ENCODE measurements around the gene STAC2. TPM values are rescaled to one million over a fixed set of nuclear protein-coding genes. Genes with fewer than 3 reads are reported as not detected.

STAC2 gene
- total RNA-seq, 2 donors from 2014 or later = 13.9 to 14.3 TPM

- DNase-seq (ENCODE audit: low spot score) (no peak), ATAC-seq (ENCODE audit: insufficient number of reproducible peaks, low FRiP score, low read depth) (no peak)
- Histone ChIP-seq H3K36me3 (peaks cover 13% of the 10 kb centered on the region), H3K27me3 (replicated peaks; ENCODE audit: insufficient read depth) (no peaks in the 10 kb centered on the region), H3K9me3 (no peaks in the 10 kb centered on the region), H3K27ac (peak overlapping the region; percentile 93 to 95), H3K4me3 (peak overlapping the region; percentile 77), H3K4me1 (ENCODE audit: control insufficient read depth in 1 of 2, low read depth in 2 of 2) (peaks cover 34 to 54% of the 10 kb centered on the region in 2 donors)
- TF ChIP-seq CTCF (IDR thresholded peaks at IDR 0.05) = no peak
Observed at GRCh38 chr17:39208893-39209292, 16.9 kb downstream of the STAC2 start.

GRCh38 chr17:39208136-39208535 lies 17.6 kb downstream of the STAC2 start:
- Histone ChIP-seq H3K4me1 (ENCODE audit: control insufficient read depth in 1 of 2, low read depth in 2 of 2) (peaks cover 34 to 48% of the 10 kb centered on the region in 2 donors), H3K27me3 (replicated peaks; ENCODE audit: insufficient read depth) (no peaks in the 10 kb centered on the region), H3K27ac (peak overlapping the region; percentile 22 to 95), H3K4me3 (no peak overlapping the region), H3K9me3 (no peaks in the 10 kb centered on the region), H3K36me3 (peaks cover 21% of the 10 kb centered on the region)
- DNase-seq (ENCODE audit: low spot score) (no peak), ATAC-seq (ENCODE audit: insufficient number of reproducible peaks, low FRiP score, low read depth) (no peak)
- no peak for TF ChIP-seq CTCF (IDR thresholded peaks at IDR 0.05)

- ATAC-seq (ENCODE audit: insufficient number of reproducible peaks, low FRiP score, low read depth) (no peak), DNase-seq (ENCODE audit: low spot score) (no peak)
- Histone ChIP-seq H3K9me3 (no peaks in the 10 kb centered on the region), H3K4me1 (ENCODE audit: control insufficient read depth in 1 of 2, low read depth in 2 of 2) (peaks cover 36 to 40% of the 10 kb centered on the region in 2 donors), H3K27me3 (replicated peaks; ENCODE audit: insufficient read depth) (no peaks in the 10 kb centered on the region), H3K36me3 (peaks cover 36% of the 10 kb centered on the region), H3K27ac (no peak overlapping the region), H3K4me3 (no peak overlapping the region)
- TF ChIP-seq CTCF (IDR thresholded peaks at IDR 0.05) = no peak
Observed at GRCh38 chr17:39205112-39205526, 20.6 kb downstream of the STAC2 start.

- H3K9me3 ChIP-seq = no peaks in the 10 kb centered on the region
- H3K4me3 ChIP-seq = no peak overlapping the region
- H3K27ac ChIP-seq = no peak overlapping the region
- peaks cover 29 to 35% of the 10 kb centered on the region in 2 donors for H3K4me1 ChIP-seq (ENCODE audit: control insufficient read depth in 1 of 2, low read depth in 2 of 2)
- no peaks in the 10 kb centered on the region for H3K27me3 ChIP-seq (replicated peaks; ENCODE audit: insufficient read depth)
- ATAC-seq (ENCODE audit: insufficient number of reproducible peaks, low FRiP score, low read depth) = no peak
- no peak for TF ChIP-seq CTCF (IDR thresholded peaks at IDR 0.05)
- H3K36me3 ChIP-seq = peaks cover 36% of the 10 kb centered on the region
- no peak for DNase-seq (ENCODE audit: low spot score)
Observed at GRCh38 chr17:39204245-39204644, 21.5 kb downstream of the STAC2 start.

GRCh38 chr17:39200957-39201510 lies 24.7 kb downstream of the STAC2 start:
- H3K9me3 ChIP-seq = no peaks in the 10 kb centered on the region
- H3K4me1 ChIP-seq (ENCODE audit: control insufficient read depth in 1 of 2, low read depth in 2 of 2) = peaks cover 20 to 36% of the 10 kb centered on the region in 2 donors
- peak overlapping the region; percentile 92 to 97 for H3K27ac ChIP-seq
- peaks cover 36% of the 10 kb centered on the region for H3K36me3 ChIP-seq
- DNase-seq (ENCODE audit: low spot score) = no peak
- peak overlapping the region; percentile 80 for H3K4me3 ChIP-seq
- TF ChIP-seq CTCF (IDR thresholded peaks at IDR 0.05) = no peak
- no peaks in the 10 kb centered on the region for H3K27me3 ChIP-seq (replicated peaks; ENCODE audit: insufficient read depth)
- no peak for ATAC-seq (ENCODE audit: insufficient number of reproducible peaks, low FRiP score, low read depth)
